Endothelial cell of umbilical vein (primary cell): ENCODE results near the gene KIFC3. TPM values are rescaled to one million over a fixed set of nuclear protein-coding genes. Genes with fewer than 3 reads are reported as not detected.

Experiments
- BruUV-seq: library from RNA; stranded (reverse); fragments of 400-500 nt; replicated peaks from 2 replicates; lab custom pipeline; 2021; lab: Mats Ljungman, UMichigan
- CTCF ChIA-PET: fragments of 300-600, 350-600 bp; sonication (Branson Sonifier 250); formaldehyde crosslinking; loops from one replicate; lab custom pipeline; 2021; ENCODE audit warnings: antibody characterized with exemption, inconsistent platforms; lab: Charles Lee
- POLR2A ChIA-PET: fragments of 300-600, 350-600 bp; sonication (Branson Sonifier 250); formaldehyde crosslinking; loops from one replicate; lab custom pipeline; 2021; ENCODE audit warnings: antibody characterized with exemption, inconsistent platforms; lab: Charles Lee
- DNase-seq: peaks from one replicate; pipeline ENCODE4 v3.0.0-alpha.2; 2011; ENCODE audit warnings: low read depth, low spot score
- FAIRE-seq: peaks from 2 replicates; lab custom pipeline; 2011; peaks lifted over from hg19 to GRCh38; lab: Jason Lieb, UNC
- H2AFZ ChIP-seq: 2 replicates; pipeline ENCODE4 v1.6.0; 2012; ENCODE audit warnings: low read depth, low read length, control low read depth, inconsistent platforms
- H3K27ac ChIP-seq: 2 replicates; pipeline ENCODE4 v1.5.1; 2011; ENCODE audit warnings: low read depth, mild to moderate bottlenecking, control low read depth, low read length, moderate library complexity; ENCODE audit not compliant: insufficient read depth
- H3K27me3 ChIP-seq, 2 experiments: 2 replicates each; pipeline versions ENCODE4 v1.6.0 to v1.6.1; 2011; ENCODE audit warnings: low read length in 2 of 2, mixed read lengths in 1 of 2; ENCODE audit not compliant: control insufficient read depth in 2 of 2, insufficient read depth in 2 of 2
- H3K36me3 ChIP-seq, 2 experiments: 2 replicates in 1 of 2; 3 replicates in 1 of 2; pipeline ENCODE4 v1.5.1; 2011; ENCODE audit warnings: low read length in 2 of 2, mild to moderate bottlenecking in 1 of 2, moderate library complexity in 1 of 2; ENCODE audit not compliant: control insufficient read depth in 2 of 2, insufficient read depth in 2 of 2; ENCODE audit errors: extremely low read depth in 1 of 2
- H3K4me1 ChIP-seq: 3 replicates; pipeline ENCODE4 v1.5.1; 2011; ENCODE audit warnings: mild to moderate bottlenecking, low read length; ENCODE audit not compliant: control insufficient read depth, insufficient read depth; ENCODE audit errors: extremely low read depth
- H3K4me2 ChIP-seq: 2 replicates; pipeline ENCODE4 v1.6.1; 2011; ENCODE audit warnings: low read length, control low read depth, mixed read lengths; ENCODE audit not compliant: insufficient read depth
- H3K4me3 ChIP-seq, 3 experiments: fragments of 200-600 bp in 1 of 3; sonication (generic), shearing (Covaris generic) in 1 of 3; replicated peaks in 1 of 3; 2 replicates each; pipeline ENCODE4 v1.5.1; 2011 to 2016; ENCODE audit warnings: control low read depth in 3 of 3, low read length in 3 of 3, mild to moderate bottlenecking in 2 of 3, inconsistent platforms in 1 of 3, low read depth in 1 of 3, moderate library complexity in 1 of 3; ENCODE audit not compliant: insufficient read depth in 1 of 3
- H3K79me2 ChIP-seq: 2 replicates; pipeline ENCODE4 v1.6.0; 2012; ENCODE audit warnings: low read length, inconsistent platforms; ENCODE audit not compliant: control insufficient read depth, insufficient read depth
- H3K9ac ChIP-seq: replicated peaks from 2 replicates; pipeline ENCODE3; 2011; ENCODE audit warnings: low read length, control low read depth; ENCODE audit not compliant: insufficient read depth; ENCODE audit errors: extremely low read depth
- H3K9me1 ChIP-seq: replicated peaks from 3 replicates; pipeline ENCODE4 v1.6.0; 2011; ENCODE audit warnings: mild to moderate bottlenecking, low read length; ENCODE audit not compliant: control insufficient read depth, insufficient read depth; ENCODE audit errors: extremely low read depth
- H3K9me3 ChIP-seq: replicated peaks from 2 replicates; pipeline ENCODE4 v1.5.1; 2012; ENCODE audit warnings: low read length, inconsistent platforms; ENCODE audit not compliant: control insufficient read depth, insufficient read depth
- H4K20me1 ChIP-seq: replicated peaks from 2 replicates; pipeline ENCODE3; 2011; ENCODE audit warnings: mild to moderate bottlenecking, low read length; ENCODE audit not compliant: control insufficient read depth, insufficient read depth; ENCODE audit errors: extremely low read depth
- EZH2 ChIP-seq: IDR thresholded peaks from 2 replicates; pipeline ENCODE4 v1.6.1; 2012; ENCODE audit warnings: borderline replicate concordance, low read depth, mild to moderate bottlenecking, moderate library complexity, low read length, inconsistent platforms; ENCODE audit not compliant: severe bottlenecking
- FOS ChIP-seq: IDR thresholded peaks from 2 replicates; pipeline ENCODE4 v1.6.1; 2011; ENCODE audit warnings: mild to moderate bottlenecking, low read length, moderate library complexity, borderline replicate concordance; ENCODE audit not compliant: insufficient read depth
- GATA2 ChIP-seq: IDR thresholded peaks from 2 replicates; pipeline ENCODE4 v1.7.0; 2011; ENCODE audit warnings: low read depth, mild to moderate bottlenecking, moderate library complexity, mixed read lengths, low read length; ENCODE audit not compliant: insufficient read length, insufficient read depth
- JUN ChIP-seq: IDR thresholded peaks from 2 replicates; pipeline ENCODE4 v1.6.1; 2011; ENCODE audit warnings: borderline replicate concordance, low read depth; ENCODE audit not compliant: insufficient read length, insufficient read depth
- MYC ChIP-seq: IDR thresholded peaks from one replicate; pipeline ENCODE4 v1.6.1; 2011; ENCODE audit warnings: mild to moderate bottlenecking, low read depth, low read length
- POLR2A ChIP-seq: IDR thresholded peaks from 2 replicates; pipeline ENCODE4 v1.6.1; 2012; ENCODE audit warnings: low read depth, mild to moderate bottlenecking, control low read depth, low read length
- POLR2AphosphoS5 ChIP-seq: IDR thresholded peaks from 2 replicates; pipeline ENCODE4 v1.6.1; 2012; ENCODE audit warnings: low read depth, mild to moderate bottlenecking, control low read depth, low read length, moderate library complexity; ENCODE audit not compliant: insufficient read depth
- dilution Hi-C: fragments of 300-500 bp; cut with MboI; formaldehyde crosslinking; loops from one replicate; pipeline ENCODE4 v1.15.0; 2019; ENCODE audit warnings: low sequenced_read_pairs; ENCODE audit not compliant: extremely low pct_ligation_motif_present
- intact Hi-C: fragments of 100-400 bp; cut with micrococcal nuclease; formaldehyde crosslinking; loops from one replicate; pipeline ENCODE4 v1.10.0; 2022
- polyA plus RNA-seq, 4 experiments: library from polyadenylated mRNA; depleted of rRNA in 3 of 4; stranded (reverse) in 3 of 4; unstranded in 1 of 4; fragments of >200 nt; gene quantifications; 2 replicates each; pipeline versions ENCODE4 v1.2.1 to v1.2.3, GENCODE V29; 2011 to 2012; ENCODE audit warnings: missing spikeins in 1 of 4
- total RNA-seq: library from RNA; stranded (reverse); gene quantifications from 2 replicates; pipeline ENCODE4 v1.2.3, GENCODE V29; 2021
- TF ChIP-seq, protein P1 (sequence below): IDR thresholded peaks from 2 replicates; pipeline ENCODE4 v1.6.1; 2011; ENCODE audit not compliant: insufficient read depth, insufficient read length
- TF ChIP-seq, protein P2 (sequence below), 2 donors: IDR thresholded peaks; 1 replicate in 1 of 2; 2 replicates in 1 of 2; pipeline ENCODE4 v1.5.1; 2011; ENCODE audit warnings: low read length in 2 of 2, mild to moderate bottlenecking in 2 of 2, moderate library complexity in 2 of 2, control low read depth in 1 of 2, inconsistent platforms in 1 of 2, low read depth in 1 of 2; ENCODE audit not compliant: insufficient read depth in 1 of 2; ENCODE audit errors: extremely low read depth in 1 of 2

Gene KIFC3
- total and polyA plus RNA-seq, 2 donors (not counting 3 experiments of a cell fraction or from before 2014, with no cell fraction given): 36.3 to 62.2 TPM

- FAIRE-seq: no peak
Observed at GRCh38 chr16:57783883-57784282, 18.4 kb downstream of the KIFC3 start.

More at GRCh38 chr16:57783883-57784282, 18.4 kb downstream of the KIFC3 start:
- no peaks in the 10 kb centered on the region for H4K20me1 ChIP-seq
- BruUV-seq: no TSS peak
- no peak overlapping the region for H3K4me3 ChIP-seq
- no peak for TF ChIP-seq POLR2A
- no peak for TF ChIP-seq JUN
- TF ChIP-seq MYC: no peak
- TF ChIP-seq GATA2: no peak
- no peak for TF ChIP-seq EZH2
- TF ChIP-seq, protein P1, sequence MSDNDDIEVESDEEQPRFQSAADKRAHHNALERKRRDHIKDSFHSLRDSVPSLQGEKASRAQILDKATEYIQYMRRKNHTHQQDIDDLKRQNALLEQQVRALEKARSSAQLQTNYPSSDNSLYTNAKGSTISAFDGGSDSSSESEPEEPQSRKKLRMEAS: no peak
- TF ChIP-seq FOS: no peak
- TF ChIP-seq, protein P2, sequence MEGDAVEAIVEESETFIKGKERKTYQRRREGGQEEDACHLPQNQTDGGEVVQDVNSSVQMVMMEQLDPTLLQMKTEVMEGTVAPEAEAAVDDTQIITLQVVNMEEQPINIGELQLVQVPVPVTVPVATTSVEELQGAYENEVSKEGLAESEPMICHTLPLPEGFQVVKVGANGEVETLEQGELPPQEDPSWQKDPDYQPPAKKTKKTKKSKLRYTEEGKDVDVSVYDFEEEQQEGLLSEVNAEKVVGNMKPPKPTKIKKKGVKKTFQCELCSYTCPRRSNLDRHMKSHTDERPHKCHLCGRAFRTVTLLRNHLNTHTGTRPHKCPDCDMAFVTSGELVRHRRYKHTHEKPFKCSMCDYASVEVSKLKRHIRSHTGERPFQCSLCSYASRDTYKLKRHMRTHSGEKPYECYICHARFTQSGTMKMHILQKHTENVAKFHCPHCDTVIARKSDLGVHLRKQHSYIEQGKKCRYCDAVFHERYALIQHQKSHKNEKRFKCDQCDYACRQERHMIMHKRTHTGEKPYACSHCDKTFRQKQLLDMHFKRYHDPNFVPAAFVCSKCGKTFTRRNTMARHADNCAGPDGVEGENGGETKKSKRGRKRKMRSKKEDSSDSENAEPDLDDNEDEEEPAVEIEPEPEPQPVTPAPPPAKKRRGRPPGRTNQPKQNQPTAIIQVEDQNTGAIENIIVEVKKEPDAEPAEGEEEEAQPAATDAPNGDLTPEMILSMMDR (IDR thresholded peaks at IDR 0.05; ENCODE audit: extremely low read depth in 1 of 2, insufficient read depth in 1 of 2, low read depth in 1 of 2, low read length in 2 of 2): no peak
- TF ChIP-seq POLR2AphosphoS5: no peak
- peaks cover 0 to 26% of the 10 kb centered on the region in 2 experiments for H3K36me3 ChIP-seq
- ChIA-PET POLR2A (no interaction called here), CTCF (interaction anchor here (0.8 to 1.6 kb wide), 2 partner anchors 17 to 18 kb away, joined by 3 read pairs; partner anchors contain the start of gene KIFC3)
- H3K4me1 ChIP-seq: peaks cover 2% of the 10 kb centered on the region
- H3K9me1 ChIP-seq: no peaks in the 10 kb centered on the region
- H3K9ac ChIP-seq: no peak overlapping the region
- no peak overlapping the region for H3K27ac ChIP-seq
- no peaks in the 10 kb centered on the region for H3K9me3 ChIP-seq
- H3K27me3 ChIP-seq: no peaks in the 10 kb centered on the region
- no peak for DNase-seq
- intact Hi-C loops: no loop called here
- dilution Hi-C loops: no loop called here
- H2AFZ ChIP-seq: no peak overlapping the region
- H3K4me2 ChIP-seq: no peak overlapping the region
- H3K79me2 ChIP-seq: no peaks in the 10 kb centered on the region
